ENCODE data around the gene ZNF414.

ZNF414 gene

DNA sequence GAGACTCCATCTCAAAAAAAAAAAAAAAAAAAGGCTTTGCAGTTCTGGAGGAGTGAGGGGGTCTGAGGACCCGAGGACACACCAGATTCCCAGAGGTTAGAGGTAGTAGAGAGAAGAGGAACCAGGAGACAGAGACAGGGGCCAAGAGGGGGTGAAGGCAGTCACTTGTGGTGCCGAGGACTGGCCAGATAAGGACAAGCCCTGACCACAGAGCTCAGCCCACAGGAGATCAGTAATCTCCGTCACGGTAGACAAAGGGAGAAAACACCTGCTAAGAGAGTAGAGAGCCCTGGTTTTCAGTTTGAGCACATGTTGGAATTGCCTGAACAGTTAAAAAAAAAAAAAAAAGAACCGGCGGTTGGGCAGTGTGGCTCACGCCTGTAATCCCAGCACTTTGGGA is 9.8 kb downstream of the ZNF414 start:
- no peak for DNase-seq (ENCODE audit: extremely low read depth, low read depth)
- TF ChIP-seq, protein P1, sequence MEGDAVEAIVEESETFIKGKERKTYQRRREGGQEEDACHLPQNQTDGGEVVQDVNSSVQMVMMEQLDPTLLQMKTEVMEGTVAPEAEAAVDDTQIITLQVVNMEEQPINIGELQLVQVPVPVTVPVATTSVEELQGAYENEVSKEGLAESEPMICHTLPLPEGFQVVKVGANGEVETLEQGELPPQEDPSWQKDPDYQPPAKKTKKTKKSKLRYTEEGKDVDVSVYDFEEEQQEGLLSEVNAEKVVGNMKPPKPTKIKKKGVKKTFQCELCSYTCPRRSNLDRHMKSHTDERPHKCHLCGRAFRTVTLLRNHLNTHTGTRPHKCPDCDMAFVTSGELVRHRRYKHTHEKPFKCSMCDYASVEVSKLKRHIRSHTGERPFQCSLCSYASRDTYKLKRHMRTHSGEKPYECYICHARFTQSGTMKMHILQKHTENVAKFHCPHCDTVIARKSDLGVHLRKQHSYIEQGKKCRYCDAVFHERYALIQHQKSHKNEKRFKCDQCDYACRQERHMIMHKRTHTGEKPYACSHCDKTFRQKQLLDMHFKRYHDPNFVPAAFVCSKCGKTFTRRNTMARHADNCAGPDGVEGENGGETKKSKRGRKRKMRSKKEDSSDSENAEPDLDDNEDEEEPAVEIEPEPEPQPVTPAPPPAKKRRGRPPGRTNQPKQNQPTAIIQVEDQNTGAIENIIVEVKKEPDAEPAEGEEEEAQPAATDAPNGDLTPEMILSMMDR (IDR thresholded peaks at IDR 0.05; ENCODE audit: low read depth, low read length, missing control alignments), result no peak
- no peak overlapping the region for H3K4me3 ChIP-seq (replicated peaks; ENCODE audit: low read depth, low read length)

DNA sequence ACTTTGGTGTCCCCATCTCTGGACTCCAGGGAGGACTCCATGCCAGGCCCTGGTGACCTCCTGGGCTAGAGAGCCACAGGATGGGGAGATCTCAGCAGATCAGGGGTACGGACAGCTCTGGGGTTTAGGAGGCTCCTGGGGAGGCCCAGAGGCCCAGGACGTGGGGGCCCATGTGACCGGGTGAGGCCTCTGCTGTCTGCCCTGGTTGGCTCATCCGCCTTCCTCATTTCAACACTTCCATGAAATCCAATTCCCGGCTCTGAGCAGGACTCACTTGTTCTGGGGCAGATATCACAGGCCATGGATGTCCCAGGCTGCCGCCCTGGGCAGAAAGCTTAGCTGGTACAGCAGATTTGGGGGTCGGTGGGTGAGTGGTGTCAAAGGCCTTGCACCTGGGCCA is 10.5 kb downstream of the ZNF414 start:
- DNase-seq (ENCODE audit: extremely low read depth, low read depth), result no peak
- no peak overlapping the region for H3K4me3 ChIP-seq (replicated peaks; ENCODE audit: low read depth, low read length)
- TF ChIP-seq, protein P1 (IDR thresholded peaks at IDR 0.05; ENCODE audit: low read depth, low read length, missing control alignments), result no peak

DNA sequence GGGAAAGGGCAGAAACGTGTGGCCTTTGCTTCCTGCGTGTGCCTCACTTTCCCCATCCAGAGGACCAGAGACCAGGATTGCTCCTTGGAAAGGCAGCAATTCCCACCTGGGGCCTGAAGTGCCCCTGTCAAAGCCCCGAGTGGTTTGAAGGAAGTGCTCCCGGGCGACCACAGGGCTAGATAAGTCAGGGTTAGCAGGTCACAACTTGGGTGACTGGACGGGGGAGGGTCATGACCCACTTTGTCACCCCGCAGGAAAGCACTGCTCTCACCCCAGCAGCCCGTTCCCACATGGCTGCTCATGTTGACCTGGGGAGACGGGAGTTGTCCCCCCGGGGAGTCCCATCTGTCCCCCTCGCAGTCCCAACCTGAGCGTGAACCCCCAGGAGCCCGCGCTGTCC is 12.0 kb downstream of the ZNF414 start:
- TF ChIP-seq, protein P1 (IDR thresholded peaks at IDR 0.05; ENCODE audit: low read depth, low read length, missing control alignments), result no peak

DNA sequence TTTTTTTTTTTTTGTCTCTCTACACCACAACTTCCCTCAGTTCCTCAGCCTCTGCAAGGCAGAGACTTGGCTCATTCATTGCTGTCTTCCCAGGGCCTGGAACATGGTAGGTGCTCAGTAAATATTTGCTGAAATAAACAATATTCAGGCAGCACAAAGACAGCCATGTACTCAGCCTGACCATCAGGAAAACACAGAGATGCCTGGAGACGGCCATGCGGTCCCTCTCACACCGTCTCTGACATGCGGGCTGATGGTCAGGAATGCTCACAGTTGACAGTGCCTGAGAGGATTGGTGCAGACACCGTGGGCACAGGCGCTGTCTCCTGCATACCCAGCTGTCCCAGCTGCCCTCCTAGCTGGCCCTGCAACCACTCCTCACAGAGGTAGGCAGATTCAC is 12.5 kb downstream of the ZNF414 start:
- TF ChIP-seq, protein P1 (IDR thresholded peaks at IDR 0.05; ENCODE audit: low read depth, low read length, missing control alignments), result no peak

More for the DNA sequence above, 12.0 kb downstream of the ZNF414 start:
- H3K4me3 ChIP-seq (replicated peaks; ENCODE audit: low read depth, low read length), result no peak overlapping the region
- no peak for DNase-seq (ENCODE audit: extremely low read depth, low read depth)

DNA sequence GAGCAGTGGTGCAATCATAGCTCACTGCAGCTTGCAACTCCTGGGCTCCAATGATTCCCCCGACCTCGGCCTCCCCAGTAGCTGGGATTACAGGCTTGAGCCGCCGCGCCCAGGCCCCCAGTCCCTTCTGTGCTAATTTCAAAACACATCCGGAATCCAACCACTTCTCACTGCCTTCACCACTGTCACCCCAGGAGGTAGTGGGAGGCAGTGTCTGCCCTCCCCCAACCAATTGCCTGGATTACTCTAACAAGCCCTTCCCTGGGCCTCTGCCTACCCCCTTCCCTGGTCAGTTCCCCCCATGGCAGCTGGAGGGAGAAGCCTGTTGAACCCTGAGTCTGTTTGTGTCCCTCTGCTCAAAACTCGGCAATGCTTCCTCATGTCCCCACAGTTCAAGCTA is 13.8 kb downstream of the ZNF414 start:
- no peak overlapping the region for H3K4me3 ChIP-seq (replicated peaks; ENCODE audit: low read depth, low read length)
- DNase-seq (ENCODE audit: extremely low read depth, low read depth), result no peak
- TF ChIP-seq, protein P1 (IDR thresholded peaks at IDR 0.05; ENCODE audit: low read depth, low read length, missing control alignments), result no peak

More for the DNA sequence above, 12.5 kb downstream of the ZNF414 start:
- H3K4me3 ChIP-seq (replicated peaks; ENCODE audit: low read depth, low read length), result no peak overlapping the region
- no peak for DNase-seq (ENCODE audit: extremely low read depth, low read depth)

DNA sequence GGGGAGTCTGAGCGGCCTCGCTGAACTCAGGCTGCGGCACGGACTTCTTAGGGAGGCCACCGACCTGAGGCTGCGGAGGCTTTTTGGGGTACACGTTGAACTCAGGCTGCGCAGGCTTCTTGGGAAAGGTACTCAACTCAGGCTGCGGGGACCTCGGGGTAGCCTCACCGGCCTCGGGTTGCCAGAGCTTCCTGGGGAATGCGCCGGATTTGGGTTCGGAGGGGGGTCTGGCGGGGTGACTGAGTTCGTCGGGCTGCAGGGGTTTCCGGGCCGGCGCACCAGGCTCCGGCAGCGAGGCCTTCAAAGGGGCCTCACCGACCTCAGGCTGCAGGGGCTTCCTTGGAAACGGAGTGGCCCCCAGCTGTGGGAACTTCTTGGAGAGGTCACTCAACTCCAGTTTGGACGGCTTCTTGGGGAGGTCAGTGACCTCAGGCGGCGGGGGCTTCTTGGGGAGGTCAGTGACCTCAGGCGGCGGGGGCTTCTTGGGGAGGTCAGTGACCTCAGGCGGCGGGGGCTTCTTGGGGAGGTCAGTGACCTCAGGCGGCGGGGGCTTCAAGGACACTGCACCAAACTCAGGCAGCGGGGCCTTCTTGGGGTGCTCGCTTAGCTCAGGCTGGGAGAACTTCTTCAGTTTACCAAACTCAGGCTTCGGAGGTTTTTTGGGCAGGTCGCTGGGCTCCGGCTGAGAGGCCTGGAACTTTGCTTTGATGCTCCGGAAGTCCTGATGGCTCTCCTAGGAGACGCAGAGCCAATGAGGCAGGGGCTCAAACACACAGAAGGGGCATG is 14.7 kb downstream of the ZNF414 start:
- no peak overlapping the region for H3K4me3 ChIP-seq (replicated peaks; ENCODE audit: low read depth, low read length)
- TF ChIP-seq, protein P1 (IDR thresholded peaks at IDR 0.05; ENCODE audit: low read depth, low read length, missing control alignments), result no peak
- DNase-seq (ENCODE audit: extremely low read depth, low read depth), result no peak

Measured in HFF-Myc (cell line).